A549 (cell line): Measurements from ENCODE around the gene DYSF.

ENCODE experiments used
- ESRRA ChIP-seq: fragments of 150-350 bp; IDR thresholded peaks from 2 replicates; pipeline ENCODE4 v1.6.1; 2014; ENCODE audit warnings: mild to moderate bottlenecking, low read length, borderline replicate concordance
- SMC3 ChIP-seq: fragments of >200 bp; sonication (Bioruptor Twin); formaldehyde crosslinking; IDR thresholded peaks from 3 replicates; pipeline ENCODE4 v1.6.1; 2018; ENCODE audit warnings: inconsistent platforms
- TF ChIP-seq, protein P1 (sequence below): fragments of 200-600 bp; sonication (generic); IDR thresholded peaks from 2 replicates; pipeline ENCODE4 v1.6.1; 2016; ENCODE audit warnings: antibody characterized with exemption, mild to moderate bottlenecking, moderate library complexity
- TF ChIP-seq, protein P2 (sequence below): fragments of >200 bp; sonication (Bioruptor Twin); formaldehyde crosslinking; IDR thresholded peaks from 3 replicates; pipeline ENCODE4 v1.5.1; 2016
- TF ChIP-seq, protein P3 (sequence below): IDR thresholded peaks from 2 replicates; pipeline ENCODE4 v1.6.1; 2012

GRCh38 chr2:71472019-71472418 lies 18.7 kb downstream of the DYSF start:
- TF ChIP-seq SMC3 (no peak), ESRRA (no peak)
- TF ChIP-seq, protein P1, sequence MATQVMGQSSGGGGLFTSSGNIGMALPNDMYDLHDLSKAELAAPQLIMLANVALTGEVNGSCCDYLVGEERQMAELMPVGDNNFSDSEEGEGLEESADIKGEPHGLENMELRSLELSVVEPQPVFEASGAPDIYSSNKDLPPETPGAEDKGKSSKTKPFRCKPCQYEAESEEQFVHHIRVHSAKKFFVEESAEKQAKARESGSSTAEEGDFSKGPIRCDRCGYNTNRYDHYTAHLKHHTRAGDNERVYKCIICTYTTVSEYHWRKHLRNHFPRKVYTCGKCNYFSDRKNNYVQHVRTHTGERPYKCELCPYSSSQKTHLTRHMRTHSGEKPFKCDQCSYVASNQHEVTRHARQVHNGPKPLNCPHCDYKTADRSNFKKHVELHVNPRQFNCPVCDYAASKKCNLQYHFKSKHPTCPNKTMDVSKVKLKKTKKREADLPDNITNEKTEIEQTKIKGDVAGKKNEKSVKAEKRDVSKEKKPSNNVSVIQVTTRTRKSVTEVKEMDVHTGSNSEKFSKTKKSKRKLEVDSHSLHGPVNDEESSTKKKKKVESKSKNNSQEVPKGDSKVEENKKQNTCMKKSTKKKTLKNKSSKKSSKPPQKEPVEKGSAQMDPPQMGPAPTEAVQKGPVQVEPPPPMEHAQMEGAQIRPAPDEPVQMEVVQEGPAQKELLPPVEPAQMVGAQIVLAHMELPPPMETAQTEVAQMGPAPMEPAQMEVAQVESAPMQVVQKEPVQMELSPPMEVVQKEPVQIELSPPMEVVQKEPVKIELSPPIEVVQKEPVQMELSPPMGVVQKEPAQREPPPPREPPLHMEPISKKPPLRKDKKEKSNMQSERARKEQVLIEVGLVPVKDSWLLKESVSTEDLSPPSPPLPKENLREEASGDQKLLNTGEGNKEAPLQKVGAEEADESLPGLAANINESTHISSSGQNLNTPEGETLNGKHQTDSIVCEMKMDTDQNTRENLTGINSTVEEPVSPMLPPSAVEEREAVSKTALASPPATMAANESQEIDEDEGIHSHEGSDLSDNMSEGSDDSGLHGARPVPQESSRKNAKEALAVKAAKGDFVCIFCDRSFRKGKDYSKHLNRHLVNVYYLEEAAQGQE: no peak
- TF ChIP-seq, protein P2, sequence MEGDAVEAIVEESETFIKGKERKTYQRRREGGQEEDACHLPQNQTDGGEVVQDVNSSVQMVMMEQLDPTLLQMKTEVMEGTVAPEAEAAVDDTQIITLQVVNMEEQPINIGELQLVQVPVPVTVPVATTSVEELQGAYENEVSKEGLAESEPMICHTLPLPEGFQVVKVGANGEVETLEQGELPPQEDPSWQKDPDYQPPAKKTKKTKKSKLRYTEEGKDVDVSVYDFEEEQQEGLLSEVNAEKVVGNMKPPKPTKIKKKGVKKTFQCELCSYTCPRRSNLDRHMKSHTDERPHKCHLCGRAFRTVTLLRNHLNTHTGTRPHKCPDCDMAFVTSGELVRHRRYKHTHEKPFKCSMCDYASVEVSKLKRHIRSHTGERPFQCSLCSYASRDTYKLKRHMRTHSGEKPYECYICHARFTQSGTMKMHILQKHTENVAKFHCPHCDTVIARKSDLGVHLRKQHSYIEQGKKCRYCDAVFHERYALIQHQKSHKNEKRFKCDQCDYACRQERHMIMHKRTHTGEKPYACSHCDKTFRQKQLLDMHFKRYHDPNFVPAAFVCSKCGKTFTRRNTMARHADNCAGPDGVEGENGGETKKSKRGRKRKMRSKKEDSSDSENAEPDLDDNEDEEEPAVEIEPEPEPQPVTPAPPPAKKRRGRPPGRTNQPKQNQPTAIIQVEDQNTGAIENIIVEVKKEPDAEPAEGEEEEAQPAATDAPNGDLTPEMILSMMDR: no peak
- TF ChIP-seq, protein P3, sequence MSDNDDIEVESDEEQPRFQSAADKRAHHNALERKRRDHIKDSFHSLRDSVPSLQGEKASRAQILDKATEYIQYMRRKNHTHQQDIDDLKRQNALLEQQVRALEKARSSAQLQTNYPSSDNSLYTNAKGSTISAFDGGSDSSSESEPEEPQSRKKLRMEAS: no peak
